Activated CD4-positive, CD25-positive, alpha-beta regulatory T cell treated with anti-CD3 and anti-CD28 coated beads, Interleukin-2, amount 50 U/mL, for 24 hours (primary cell): ENCODE results near the gene UFD1.

Experiments used
- ATAC-seq, 2 donors: fragments of 150-1000 bp; cut with Tn5 transposase; one replicate each; pipeline ENCODE4 v1.10.0; 2021; ENCODE audit warnings: mild to moderate bottlenecking in 1 of 2, moderate library complexity in 1 of 2

The UFD1 gene

DNA sequence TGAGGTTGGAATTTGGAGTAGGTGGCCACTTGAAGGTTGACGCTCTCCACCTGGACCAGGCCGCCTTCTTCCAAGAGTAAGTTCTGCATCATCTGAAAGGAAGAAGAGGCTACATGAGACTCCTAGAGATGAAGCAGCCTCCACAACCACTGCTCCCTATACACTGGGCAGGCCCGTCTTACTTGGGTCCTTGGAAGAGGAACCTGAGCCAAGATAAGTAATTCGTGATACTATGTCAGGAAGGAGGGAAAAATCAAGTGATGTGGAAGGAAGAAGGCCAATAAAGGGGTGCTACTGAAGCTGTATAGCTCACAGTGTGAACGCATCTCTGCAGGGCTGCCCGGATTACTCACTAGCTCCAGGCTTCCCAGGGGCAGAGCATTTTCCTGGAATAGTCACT lies 11.1 kb downstream of the UFD1 start:
- no peak for ATAC-seq

- ATAC-seq = no peak
Observed at GRCh38 chr22:19466848-19467752, 11.9 kb downstream of the UFD1 start.

DNA sequence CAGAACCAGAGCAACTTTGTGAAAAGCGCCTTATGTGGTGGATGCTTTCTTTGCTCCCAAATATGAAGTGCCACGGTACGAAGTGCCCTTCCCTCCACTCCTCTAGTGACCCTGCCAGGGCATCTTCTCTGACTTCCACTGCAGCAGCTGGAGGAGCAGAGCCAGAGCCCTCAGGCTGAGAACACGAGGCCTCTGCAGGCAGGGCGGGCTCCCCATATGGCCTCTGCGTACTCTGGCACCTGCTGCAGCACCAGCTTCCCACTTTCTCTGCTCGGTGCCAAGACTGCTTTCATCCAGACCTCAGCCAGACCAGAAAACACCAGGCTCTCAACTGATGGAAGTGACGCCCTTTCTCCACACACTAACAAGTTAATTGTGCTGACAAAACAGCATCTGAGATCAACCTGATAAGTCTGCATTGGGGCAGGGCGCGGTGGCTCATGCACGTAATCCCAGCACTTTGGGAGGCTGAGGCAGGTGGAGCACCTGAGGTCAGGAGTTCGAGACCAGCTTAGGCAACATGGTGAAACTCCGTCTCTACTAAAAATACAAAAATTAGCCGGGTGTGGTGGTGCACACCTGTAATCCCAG lies 12.8 kb downstream of the UFD1 start:
- no peak for ATAC-seq

GRCh38 chr22:19464975-19465374 lies 14.0 kb downstream of the UFD1 start:
- no peak for ATAC-seq

DNA sequence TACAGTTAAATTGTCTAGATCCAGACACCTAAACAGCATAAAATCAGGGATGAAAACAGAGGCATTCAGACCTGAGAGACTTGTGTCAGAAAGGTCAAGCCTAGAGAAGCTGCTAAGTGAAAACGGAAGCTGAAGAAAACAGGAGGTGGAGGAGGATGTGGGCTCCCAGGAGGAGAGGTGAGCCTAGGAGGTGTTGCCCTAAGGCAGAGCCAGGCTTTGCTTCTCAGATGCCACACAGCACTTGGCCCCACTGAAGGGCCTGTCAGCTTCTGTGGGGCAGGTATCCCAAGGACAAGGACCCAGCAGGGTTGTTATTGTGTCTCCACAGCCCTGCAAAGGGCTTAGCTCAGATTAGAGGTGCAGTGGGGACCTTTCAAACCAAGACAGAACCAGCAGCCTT lies 14.4 kb downstream of the UFD1 start:
- ATAC-seq = no peak

DNA sequence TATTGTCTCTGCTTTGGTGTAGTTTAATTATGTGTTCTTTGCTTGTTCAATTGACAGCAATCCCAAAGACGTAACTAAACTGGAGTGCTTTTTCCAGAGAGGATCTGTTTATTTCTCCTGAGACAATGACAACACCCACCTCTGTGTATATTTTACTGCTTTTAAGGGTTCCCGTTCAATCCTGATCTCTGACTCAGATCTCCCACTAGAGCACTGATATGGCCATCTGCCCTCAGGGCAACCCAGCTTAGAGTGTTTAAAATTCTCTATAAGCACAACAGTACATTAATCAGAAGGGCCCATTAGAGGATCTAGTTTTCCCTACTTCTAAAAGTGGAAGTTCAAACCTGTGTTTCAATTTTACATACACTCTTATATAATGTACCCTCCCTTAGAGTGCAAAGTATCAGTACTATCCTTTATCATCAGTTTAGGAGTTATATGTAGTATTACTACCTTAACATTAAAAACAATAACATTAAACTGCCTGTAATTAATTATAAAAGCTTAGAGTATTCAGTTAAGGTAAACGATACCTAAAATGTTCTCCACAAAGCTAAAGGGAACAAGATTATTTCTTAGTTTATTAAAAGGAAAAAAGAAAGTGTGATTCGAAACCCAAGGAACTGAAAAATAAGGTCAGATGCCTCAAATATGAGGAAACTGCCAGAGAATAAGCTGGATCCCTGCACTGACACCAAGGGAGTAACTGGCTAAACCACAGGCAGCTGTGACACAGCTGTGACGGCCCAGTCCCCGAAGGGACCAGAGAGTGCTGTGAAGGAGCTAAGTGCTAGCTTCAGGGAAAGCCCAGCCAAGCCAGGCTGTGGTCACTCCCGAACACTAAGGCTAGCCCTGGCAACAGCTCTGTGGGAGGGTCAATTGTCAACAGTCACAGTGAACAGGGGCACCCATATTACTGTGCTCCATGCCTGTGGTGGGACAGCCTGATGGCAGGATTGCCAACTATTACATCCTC lies 15.2 kb downstream of the UFD1 start:
- ATAC-seq = no peak

GRCh38 chr22:19463008-19463407 lies 16.0 kb downstream of the UFD1 start:
- no peak for ATAC-seq

GRCh38 chr22:19461506-19461905 lies 17.5 kb downstream of the UFD1 start:
- no peak for ATAC-seq

GRCh38 chr22:19460036-19460435 lies 19.0 kb downstream of the UFD1 start:
- ATAC-seq = no peak

GRCh38 chr22:19457828-19458428 lies 21.1 kb downstream of the UFD1 start:
- no peak for ATAC-seq

DNA sequence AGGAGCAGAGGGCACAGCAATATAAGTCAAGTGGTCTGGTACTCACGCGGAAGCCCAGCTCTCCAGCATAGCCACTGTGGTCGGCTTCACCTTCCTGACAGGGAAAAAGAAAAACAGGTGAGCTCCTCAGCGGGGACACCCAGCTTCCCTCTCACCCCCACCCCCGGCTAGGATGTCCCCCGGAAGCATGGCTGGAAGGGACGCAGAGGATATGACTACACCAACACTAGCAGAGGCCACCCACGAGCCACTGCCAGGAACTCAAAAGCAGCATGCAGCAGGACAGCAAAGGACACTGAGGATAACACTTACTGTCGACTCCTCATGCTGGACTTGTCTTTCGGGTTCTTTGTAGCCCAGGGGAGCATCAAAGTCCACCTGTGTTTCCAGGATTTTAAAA lies 22.5 kb downstream of the UFD1 start:
- ATAC-seq = no peak

- ATAC-seq = no peak
Observed at GRCh38 chr22:19455585-19456370, 23.2 kb downstream of the UFD1 start.

- ATAC-seq = no peak
Observed at GRCh38 chr22:19455033-19455432, 24.0 kb downstream of the UFD1 start.

- ATAC-seq = no peak
Observed at GRCh38 chr22:19454156-19454555, 24.8 kb downstream of the UFD1 start.

- ATAC-seq = no peak
Observed at GRCh38 chr22:19453718-19454117, 25.3 kb downstream of the UFD1 start.

GRCh38 chr22:19451570-19451969 lies 27.4 kb downstream of the UFD1 start:
- no peak for ATAC-seq

- ATAC-seq = no peak
Observed at GRCh38 chr22:19450363-19451175, 28.4 kb downstream of the UFD1 start.

DNA sequence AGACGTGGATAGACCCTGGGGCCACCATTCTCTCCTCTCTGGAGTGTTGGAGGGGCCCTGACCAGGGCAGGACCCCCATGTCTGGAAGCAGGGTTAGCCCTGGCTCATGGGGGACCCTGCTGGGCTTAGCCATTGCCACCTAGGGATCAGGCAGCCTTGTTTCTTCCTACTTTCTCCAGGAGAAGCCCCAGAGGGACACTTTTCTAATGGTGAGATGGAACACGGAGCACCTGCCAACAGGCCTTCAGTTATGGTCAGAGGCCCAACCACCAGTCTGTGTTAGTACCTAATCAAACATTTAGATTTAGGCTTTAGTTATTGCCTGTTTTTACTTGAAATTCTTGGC lies 29.6 kb downstream of the UFD1 start:
- ATAC-seq = no peak

DNA sequence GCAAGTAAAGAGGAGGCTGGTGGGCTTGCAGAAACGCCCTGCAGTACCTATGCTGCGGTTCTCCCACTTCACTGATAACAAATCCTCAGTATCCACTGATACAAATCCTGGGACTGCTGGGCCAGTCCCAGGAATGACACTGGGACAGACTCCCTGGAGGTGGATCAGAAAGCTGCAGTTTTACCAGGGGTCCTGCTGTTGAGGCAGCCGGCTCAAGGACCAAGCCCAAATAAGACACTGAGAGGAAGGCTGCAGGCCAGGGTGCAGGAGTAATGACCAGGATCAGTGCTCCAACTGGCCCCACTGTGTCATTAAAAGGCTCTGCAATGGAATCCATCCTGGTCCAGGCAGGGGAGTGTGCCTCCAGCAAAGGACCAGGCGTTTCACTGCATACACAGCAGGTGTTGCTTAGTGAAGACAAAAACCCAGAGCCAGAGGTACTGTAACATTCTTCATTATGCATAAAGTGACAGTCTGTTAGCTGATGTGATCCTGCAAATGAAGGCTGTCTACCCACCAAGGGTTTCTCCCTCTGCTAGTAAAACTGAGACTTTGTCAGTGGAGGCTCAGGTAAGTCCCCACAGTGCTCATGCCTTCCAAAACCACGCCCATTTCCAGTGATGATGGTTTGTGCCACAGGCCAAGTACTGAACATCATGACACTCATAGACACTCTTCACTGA lies 30.1 kb downstream of the UFD1 start:
- ATAC-seq = peak; percentile 62 to 72

DNA sequence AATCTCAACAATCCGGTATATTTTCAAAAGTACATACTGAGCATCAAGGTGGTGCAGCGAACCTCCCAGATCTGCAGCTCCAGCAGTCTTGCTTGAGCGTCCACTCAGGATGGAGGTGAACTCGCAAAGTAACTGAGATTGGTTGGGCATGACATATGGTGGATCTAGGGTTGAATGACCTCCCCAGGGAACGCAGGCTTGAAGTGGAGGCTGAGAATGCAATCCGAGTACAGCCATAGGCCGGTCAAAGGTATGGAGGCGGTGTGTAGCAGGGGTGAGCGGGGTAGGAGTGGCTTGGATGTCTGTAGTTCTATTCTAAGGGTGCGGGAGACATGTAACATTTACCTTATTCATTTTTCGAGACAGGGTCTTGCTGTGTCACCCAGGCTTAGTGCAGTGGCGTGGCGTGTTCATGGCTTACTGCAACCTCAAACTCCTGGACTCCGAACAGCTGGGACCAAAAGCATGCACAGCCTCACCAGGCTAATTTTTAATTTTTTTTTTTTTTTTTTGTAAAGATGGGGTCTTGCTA lies 30.9 kb downstream of the UFD1 start:
- no peak for ATAC-seq
